ENCODE results near the gene CDC42BPB.

GRCh38 chr14:103055695-103056094, 1.7 kb downstream of the CDC42BPB start:
- no peak for TF ChIP-seq EZH2 (IDR thresholded peaks at IDR 0.05)
- TF ChIP-seq CTCF (IDR thresholded peaks at IDR 0.05), result no peak
- TF ChIP-seq EZH2phosphoT487 (IDR thresholded peaks at IDR 0.05), result no peak

Data from neural progenitor cell (in vitro differentiated cells).